GM12865 (cell line): ENCODE measurements around the gene MPZL1.

ENCODE experiments used
- DNase-seq: peaks from one replicate; pipeline ENCODE4 v3.0.0; 2010; ENCODE audit warnings: low read depth
- H3K4me3 ChIP-seq: 2 replicates; pipeline ENCODE4 v1.5.1; 2011; ENCODE audit warnings: mild to moderate bottlenecking, low read depth, low read length, control low read depth
- TF ChIP-seq, protein P1 (sequence below): IDR thresholded peaks from 2 replicates; pipeline ENCODE4 v1.5.1; 2011; ENCODE audit warnings: low read length, control low read depth, low read depth, inconsistent platforms; ENCODE audit not compliant: insufficient read depth; ENCODE audit errors: missing control alignments

Gene MPZL1

DNA sequence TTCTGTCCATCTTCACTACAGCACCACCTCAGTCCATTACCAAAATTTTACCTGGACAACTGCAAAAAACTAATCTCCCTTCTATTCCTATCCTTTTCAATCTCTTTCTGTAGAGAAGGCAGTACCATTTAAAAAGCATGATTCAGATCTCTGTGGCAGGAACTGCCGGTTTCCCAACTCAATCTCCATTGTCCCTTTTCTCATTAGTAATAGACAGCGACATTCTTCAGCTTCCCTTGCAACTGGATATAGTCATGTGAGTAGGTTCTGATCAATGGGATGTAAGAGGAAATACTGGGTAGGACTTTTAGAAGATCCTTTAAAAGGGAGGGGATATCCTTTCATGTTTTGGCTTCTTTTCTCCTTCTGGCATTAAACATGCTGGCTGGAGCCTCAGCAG lies 117.2 kb downstream of the MPZL1 start:
- TF ChIP-seq, protein P1, sequence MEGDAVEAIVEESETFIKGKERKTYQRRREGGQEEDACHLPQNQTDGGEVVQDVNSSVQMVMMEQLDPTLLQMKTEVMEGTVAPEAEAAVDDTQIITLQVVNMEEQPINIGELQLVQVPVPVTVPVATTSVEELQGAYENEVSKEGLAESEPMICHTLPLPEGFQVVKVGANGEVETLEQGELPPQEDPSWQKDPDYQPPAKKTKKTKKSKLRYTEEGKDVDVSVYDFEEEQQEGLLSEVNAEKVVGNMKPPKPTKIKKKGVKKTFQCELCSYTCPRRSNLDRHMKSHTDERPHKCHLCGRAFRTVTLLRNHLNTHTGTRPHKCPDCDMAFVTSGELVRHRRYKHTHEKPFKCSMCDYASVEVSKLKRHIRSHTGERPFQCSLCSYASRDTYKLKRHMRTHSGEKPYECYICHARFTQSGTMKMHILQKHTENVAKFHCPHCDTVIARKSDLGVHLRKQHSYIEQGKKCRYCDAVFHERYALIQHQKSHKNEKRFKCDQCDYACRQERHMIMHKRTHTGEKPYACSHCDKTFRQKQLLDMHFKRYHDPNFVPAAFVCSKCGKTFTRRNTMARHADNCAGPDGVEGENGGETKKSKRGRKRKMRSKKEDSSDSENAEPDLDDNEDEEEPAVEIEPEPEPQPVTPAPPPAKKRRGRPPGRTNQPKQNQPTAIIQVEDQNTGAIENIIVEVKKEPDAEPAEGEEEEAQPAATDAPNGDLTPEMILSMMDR: no peak
- no peak for DNase-seq
- no peak overlapping the region for H3K4me3 ChIP-seq
